Germinal center (tissue), 1 donor: ENCODE measurements around the gene SPSB1.

Experiments
- DNase-seq: peaks from one replicate; pipeline ENCODE4 v3.0.0; 2012; ENCODE audit warnings: mixed read lengths, low spot score

The SPSB1 gene

DNA sequence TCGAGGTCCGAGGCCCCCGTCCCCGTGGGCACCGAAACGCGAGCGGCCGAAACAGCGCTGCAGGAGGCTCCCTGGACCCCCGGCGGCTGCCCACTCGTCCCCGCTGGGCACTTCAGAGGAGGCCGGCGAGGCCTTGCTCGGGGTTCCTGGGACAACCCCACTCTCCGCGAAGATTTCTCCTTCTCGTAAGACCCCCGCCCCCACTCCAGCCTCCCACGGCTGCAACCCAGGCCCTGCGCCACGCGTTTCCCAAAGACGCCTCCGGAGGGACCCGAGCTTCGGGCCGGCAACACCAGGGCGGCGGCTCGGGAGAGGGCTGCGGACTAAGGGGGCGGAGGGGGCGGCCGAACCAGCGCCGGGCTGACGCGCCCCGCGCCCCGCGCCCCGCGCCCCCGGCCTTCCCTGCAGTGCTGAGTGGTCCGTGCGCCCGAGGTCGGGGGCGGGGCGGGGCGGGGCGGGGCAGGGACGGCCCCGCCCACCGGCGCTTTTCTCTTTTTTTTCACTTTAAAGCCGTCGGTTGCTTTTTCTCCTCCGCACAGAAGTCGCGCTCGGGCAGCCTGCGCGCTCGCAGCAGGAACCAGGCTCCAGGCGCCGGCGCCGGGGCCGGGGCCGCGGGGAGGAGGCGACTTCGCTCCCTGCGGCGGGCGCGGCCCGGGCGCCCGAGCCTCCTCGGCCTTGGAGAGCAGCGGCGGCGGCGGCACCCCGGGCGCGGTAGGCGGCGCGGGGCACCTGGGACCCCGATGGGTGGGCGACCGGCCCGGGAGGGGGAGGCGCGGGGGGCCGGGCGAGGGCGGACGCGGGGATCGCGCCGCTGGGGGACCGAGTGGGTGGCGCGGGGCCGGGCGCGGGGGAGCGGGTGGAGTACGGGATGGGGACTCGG is at the start of gene SPSB1:
Gene SPSB1, plus strand, starts transcription at position 534 of the 880 bp plus-strand sequence. CDS start 62,998 bp downstream, outside the sequence.
- peak; percentile 77 for DNase-seq

DNA sequence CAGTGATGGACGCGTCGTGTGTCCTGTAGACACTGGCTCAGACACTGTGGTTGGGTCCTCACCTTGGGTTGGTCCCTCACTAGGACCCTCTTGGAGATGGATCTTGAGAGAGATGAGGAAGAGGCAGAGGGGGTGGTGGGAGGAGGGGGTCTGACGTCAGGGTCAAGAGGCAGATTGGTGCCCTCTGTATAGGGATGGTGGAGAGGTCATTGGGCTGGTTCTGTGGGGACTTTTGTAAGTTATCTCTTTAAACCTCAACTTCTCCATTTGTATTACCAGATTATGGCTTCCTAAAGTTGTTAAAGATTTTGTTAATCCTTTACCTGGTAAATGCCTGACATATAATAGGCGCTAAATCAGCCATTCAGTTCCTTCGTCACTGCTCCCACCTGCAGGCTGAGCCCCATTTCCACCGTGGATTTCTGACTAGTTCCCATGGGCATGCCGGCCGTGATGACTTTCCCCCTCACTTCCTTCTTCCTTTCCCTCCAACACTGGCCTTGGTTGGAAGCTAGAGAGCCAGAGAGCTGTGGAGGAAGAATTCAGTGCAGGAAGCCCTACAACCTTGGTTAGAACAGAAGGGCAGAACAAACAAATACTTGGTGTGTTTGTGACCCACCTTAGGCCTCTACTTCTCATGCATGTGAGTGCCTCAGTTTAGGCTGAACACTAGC is 49.5 kb upstream of the SPSB1 start:
- DNase-seq = no peak

DNA sequence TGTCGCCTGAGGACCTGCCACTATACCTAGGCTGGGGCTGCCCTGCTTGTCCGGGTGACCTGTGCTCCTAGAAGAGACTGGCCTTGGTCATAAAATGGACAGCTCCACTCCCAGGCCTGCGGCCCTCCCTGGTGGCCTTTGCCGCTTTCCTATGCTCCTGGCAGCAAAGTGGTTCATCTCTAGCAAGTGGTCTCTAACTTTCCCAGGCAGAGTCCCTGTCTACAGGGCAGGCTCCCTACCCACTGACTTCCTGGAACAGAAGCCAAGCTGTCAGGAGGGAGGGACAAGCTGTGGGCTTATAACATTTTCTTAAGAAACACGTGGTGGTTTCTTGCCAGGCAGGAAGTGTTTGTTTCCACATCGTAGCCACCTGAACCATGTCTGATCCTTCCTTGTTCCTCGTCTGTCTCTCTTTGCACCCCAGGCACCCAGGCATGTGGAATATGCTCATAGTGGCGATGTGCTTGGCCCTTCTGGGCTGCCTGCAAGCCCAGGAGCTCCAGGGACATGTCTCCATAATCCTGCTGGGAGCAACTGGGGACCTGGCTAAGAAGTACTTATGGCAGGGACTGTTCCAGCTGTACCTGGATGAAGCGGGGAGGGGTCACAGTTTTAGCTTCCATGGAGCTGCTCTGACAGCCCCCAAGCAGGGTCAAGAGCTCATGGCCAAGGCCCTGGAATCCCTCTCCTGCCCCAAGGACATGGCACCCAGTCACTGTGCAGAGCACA is 48.0 kb upstream of the SPSB1 start:
- no peak for DNase-seq

DNA sequence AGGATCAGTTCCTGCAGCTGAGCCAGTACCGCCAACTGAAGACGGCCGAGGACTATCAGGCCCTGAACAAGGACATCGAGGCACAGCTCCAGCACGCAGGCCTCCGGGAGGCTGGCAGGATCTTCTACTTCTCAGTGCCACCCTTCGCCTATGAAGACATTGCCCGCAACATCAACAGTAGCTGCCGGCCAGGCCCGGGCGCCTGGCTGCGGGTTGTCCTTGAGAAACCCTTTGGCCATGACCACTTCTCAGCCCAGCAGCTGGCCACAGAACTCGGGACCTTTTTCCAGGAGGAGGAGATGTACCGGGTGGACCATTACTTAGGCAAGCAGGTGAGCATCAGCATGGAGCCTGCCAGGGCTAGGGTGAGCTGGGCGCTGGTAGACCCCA is 47.5 kb upstream of the SPSB1 start:
- no peak for DNase-seq

DNA sequence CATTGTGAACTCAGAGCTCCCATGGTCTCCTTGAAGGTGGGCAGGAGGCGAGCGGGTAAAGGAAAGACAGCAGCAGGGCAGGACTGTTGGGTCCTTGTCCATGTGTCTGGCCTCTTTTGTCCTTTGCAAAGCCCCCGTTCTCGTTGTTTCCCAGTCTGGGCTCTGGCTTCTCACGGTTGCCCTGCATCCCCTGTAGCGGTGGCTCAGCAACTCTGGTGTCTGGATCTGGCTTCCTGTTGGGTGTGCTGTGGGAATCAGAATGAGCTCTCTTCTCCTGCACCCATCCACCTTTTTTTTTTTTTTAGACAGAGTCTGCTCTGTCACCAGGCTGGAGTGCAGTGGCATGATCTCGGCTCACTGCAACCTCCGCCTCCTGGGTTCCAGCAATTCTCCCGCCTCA is 47.0 kb upstream of the SPSB1 start:
- no peak for DNase-seq

DNA sequence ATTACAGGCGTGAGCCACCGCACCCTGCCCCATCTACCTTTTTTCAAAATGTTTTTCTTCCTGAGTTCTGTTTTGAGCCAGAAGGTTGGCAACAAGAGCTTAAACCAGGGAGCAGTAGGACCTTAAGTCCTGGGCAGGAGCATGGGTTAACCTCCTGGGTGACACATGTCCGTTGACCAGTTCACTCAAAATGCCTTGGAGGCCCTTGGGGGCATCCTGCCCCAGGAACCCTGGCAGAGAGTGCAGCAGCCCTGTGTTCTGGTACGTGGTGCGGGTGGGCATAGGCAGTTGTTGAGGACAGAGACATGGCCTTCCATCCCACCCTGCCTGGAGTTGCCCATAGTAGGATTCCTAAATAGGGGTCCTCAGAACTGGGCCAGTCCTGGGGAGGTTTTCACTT is 46.5 kb upstream of the SPSB1 start:
- DNase-seq = no peak

DNA sequence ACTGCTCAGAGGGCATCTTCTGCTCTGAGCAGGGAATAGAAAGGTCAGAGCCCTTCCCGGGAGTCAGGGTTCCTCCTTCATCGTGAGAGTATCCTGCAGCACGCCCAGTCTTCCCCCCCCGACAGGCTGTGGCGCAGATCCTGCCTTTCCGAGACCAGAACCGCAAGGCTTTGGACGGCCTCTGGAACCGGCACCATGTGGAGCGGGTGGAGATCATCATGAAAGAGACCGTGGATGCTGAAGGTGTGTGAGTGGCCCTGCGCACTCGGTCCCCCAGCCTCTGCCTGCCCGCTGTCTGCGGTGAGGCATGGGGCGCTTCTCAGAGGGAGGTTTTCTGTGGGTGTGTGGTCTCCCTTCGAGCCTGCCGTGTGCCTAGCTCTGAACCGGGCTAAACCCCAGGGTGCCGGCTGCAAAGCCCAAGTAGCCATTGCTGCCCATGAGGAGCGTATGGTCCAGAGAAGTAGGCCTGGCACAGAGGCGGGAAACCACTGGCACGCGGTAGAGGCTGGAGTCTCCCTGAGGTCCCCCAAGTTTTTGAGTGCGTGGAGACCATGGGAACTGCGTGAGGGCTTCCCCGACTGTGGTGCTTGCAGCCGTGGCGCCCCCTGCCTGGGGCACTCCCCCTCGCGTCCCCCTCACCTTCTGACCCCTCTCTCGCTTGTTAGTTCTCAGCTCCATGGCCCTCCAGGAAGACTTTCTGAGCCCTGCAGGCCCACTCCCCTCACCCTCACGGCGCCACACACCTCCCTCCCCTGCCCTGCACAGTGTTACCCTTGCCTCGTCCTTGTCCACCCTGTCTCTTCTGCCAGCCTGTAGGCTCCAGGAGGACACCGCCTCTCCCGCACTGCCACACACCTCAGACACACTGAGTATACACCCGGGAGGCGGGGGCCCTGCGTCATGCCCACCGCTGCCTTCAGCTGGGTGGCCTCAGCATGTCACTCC is 45.6 kb upstream of the SPSB1 start:
- DNase-seq = no peak

DNA sequence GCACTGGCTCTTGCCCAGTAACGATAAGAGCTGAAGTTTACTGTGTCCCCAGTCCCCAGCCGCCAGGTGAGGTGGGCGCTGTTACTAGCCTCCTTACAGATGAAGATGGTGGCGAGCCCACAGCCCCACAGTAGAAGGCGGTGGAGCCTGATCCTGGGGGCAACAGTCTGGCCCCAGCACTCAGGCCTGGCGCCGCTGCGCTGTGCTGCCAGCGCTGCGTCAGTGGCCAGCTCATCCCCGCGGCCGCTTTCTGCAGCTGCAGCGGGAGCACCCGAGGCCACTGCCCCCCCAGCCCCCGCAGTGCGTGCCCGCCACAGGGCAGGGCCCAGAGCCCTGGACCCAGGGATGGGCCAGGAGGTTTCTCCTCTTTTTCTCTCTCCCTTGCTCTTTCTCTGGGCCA is 44.8 kb upstream of the SPSB1 start:
- no peak for DNase-seq

DNA sequence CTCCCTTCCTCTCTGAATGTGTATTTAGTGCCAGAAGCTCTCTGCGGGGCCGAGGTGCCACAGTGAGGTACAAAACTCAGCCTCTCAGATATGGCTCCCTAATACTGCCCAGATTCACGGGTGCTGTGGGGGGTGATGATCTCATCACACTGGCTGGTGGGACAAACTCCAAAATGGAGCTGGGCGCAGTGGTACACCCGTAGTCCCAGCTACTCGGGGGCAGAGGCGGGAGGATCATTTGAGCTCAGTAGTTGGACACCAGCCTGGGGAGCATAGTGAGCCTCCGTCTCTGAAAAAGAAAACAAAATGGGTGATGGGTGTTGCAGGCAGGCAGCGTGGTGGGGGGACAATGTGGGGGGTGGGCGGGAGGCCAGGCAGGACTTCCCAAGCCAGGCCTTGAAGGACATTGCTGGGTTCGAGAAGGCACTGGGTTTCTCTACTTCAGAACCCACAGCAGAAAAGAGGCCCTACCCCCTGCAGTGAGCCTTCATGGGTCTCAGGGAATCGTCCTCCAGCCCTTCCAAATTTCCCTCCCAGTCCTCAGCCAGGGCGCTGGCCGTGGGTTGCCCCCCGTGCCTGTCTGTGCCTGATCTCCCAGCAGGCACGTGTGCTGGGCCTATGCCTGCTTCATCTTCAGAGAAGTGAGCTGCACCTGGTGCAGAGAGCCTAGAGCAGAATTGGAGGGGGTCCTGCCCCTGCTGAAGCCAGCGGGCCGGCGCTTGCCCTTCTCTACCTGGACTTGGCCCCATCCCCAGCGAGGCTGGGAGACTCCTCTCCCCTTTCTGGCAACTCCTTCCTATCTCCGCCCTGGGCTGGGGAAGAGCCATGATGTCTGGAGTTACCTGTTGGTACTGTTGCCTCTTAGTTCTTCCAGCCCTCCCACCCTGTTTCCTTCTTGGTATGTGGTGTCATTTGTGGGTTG is 44.1 kb upstream of the SPSB1 start:
- no peak for DNase-seq

DNA sequence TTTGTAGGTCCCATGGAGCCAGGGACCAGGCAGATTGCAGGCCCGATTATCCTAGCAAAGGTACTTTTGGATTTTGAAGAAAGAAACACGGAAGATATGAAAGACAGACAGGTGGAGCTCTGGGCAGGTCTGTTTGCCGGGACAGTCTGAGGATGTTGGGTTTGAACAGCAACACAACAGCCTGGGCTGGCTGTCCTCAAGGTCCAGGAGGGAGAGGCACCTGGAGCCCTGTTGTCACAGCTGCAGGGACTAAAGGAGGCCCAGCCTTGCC is 43.5 kb upstream of the SPSB1 start:
- no peak for DNase-seq

DNA sequence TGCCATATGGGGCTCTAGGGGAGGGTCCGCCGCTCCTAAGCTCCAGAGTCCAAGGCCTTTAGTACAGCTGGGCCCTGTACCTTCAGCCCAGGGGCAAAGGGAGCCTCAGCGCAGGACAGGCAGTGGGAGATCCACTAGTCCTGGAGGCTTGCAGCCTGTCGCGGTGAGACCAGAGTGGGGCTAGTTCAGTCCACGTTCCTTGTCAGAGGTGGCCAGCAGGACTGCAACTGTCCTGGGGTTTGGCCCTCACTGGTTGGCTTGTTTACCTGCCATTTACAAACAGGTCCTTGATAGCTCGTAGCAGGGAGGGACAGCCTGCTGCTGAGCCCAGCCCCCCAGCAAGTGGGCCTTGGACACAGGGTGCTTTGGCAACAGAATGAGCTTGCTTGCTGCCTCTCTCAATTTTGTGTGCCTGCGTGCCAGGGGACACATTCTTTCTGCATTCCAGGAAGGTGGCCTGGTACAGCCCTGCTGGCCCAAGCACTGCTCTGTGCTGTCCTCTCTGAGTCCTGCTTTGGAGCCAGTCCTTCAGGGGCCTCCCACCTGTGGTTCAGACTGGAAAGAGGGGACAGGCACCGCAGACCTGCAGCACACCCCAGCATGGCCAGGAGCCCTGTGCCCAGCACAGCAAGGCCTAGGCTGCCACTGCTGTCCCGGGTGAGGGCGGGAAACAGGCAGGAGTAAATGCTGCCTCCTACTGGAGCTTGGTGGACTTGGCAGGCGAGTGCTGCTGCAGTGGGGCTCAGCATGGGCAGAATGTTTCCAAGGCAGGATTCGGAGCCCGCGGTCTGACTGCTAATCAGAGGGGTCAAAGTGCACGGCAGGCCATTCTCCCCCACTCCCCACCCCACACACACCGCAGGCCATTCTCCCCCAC is 42.9 kb upstream of the SPSB1 start:
- peak; percentile 26 for DNase-seq

DNA sequence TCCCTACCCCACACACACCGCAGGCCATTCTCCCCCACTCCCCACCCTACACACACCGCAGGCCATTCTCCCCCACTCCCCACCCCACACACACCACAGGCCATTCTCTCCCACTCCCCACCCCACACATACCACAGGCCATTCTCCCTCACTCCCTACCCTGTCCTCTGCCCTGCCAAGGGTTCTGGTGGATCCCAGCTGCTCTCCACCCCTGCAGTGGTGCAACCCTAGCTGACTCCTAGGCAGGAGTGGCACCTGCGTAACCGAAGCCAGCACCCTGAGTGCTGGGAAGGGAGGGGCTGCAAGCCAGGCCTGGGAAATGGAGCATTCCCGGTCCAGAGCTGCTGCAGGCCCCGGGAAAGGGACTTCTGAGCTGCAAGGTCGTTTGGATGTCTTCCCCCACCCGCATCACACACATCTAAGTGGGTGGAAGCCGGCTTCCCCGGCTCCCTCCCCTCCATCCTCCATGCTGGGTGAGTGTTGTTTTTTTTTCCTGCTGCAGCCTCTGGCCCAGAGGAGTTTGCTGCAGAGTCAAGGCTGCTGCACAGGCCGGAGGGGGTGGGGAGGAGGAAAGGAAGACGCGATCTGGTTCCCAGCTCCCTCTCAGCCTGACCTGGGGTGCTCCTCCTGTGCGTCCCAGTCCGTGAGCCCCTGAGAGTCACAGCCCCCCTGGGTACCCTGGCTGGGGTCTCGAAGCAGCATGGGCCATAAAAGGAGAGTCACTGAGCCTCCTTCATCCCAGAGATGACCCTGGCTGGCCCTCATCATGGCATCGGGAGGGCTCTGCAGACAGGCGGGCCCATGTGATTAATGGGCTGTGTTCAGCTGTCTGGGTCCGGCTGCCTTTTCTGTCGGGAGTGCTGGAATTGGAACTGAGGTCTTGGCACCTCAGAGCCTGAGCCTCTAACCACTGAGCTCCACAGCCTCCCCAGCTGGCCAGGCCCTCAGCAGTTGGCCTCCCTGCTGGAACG is 42.0 kb upstream of the SPSB1 start:
- DNase-seq = no peak

DNA sequence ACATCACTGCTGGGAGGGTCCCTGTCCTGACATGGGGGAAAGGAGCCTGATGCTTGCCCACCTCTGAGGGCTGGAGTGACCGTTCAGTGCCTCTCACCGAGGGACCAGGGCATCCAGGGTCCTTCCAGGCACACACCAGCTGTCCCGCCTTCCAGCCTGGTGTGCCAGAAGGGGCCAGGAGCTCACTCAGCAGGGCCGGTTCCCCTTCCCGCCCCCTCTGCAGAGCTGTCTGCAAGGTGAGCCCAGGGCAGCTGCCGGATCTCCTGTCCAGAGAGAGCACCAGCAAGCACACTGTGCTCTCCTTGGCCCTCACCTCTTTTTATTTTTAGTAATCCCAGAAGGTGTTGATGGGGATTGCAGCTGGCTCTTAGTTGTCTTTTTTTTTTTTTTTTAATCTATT is 41.2 kb upstream of the SPSB1 start:
- no peak for DNase-seq

DNA sequence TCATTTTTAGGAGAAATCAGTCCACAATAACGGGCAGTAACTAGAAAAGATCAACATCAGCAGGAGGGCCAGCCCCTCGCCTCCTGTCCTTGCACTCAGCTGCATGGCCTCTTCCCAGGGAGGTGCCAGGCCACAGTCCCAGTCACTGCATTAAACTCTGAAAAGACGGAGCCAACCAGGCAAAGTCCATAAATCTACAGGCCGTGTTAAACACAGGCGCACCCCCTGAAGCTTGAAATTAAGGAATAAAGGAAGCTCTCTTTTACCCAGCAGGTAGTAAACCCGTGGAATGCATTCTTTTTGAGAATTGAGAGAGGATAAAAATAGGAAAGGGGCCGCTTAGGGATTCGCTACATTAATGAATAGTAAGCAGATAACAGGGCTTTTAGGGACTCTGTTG is 39.7 kb upstream of the SPSB1 start:
- no peak for DNase-seq

DNA sequence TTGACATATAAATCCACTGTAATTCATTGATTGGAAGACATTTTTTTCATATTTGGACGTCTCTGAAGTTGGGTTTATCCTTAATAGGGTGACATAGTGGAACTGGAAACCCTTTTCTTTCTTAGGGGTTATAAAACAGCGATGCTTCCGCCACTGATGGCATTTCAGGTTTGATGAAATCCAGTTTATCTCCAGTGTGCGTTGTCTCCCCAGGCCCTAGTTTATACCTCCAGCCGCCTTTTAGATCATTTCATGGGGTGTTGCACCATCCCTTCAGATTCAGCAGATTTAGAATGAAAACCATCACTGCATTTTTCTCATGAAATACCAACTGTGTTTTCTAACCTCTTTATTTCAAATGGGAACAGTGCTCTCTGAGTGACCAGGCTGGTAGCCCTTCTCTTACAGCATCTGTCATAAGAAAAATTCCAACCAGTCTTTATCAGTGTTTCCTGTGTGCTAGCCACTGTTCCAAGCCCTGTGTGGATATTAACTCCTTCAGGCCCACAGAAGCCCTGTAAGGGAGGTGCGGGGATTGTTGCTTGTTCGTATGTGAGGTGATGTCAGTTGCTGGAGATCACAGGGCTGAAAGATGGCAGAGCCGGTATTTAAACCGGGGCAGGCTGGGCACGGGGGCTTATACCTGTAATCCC is 39.1 kb upstream of the SPSB1 start:
- DNase-seq = no peak

DNA sequence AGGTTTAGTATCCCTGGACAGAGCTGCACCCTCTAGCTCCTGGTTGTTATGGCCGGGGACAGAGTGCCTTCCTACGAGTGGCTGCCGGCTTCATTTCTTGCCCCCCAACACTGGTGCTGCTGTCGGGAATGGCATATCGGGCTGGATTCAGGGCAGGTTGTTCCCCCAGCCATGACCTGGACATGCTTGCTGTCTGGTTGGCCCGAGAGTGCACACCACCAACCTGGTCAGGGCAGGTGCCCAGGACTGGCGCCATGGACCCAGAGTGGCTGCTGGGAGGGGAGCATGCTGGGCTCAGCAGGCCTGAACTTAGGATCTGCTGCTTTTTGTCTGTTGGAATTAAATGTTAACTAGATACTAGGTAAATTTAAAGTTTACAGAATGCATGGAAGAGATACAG is 36.4 kb upstream of the SPSB1 start:
- no peak for DNase-seq

DNA sequence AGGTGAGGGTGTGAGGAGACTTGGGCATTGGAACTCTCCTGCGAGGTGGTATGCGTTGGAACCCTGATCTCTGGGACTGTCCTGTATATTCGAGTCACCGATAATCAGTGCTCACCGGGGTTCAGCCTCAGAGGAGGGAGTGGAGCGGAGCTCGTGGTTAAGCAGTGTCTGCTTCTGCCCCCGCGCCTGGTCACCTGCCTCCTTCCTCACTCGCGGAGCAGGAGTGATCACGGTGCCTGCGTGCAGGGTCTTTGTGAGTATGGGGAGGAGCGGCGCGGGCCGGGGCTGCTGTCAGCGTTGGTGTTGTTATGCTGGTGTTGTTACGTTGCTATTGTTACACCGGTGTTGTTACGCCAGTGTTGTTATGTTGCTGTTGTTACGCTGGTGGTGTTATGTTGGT is 34.8 kb upstream of the SPSB1 start:
- no peak for DNase-seq

DNA sequence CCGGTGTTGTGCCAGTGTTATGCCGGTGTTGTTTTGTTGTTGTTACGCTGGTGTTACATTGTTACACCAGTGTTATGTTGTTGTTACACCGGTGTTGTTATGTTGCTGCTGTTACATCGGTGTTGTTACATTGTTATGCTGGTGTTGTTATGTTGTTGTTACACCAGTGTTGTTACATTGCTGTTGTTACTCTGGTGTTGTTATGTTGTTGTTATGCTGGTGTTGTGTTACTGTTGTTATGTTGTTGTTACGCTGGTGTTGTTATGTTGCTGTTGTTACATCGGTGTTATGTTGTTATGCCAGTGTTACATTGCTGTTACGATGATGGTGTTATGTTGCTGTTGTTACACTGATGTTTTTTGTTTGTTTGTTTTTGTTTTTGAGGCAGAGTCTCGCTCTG is 34.1 kb upstream of the SPSB1 start:
- DNase-seq = no peak
